Kidney (tissue), 14 donors: ENCODE data around the gene C17orf100. TPM values are rescaled to one million over a fixed set of nuclear protein-coding genes. Genes with fewer than 3 reads are reported as not detected.
A peak's percentile ranks its signal among the peaks of the same experiment; 100 is the strongest.

ENCODE experiments used
- DNase-seq, 5 donors: peaks; one replicate each; pipeline ENCODE4 v3.0.0-alpha.2; 2013 to 2020
- FAIRE-seq: peaks from 2 replicates; lab custom pipeline; 2012; peaks lifted over from hg19 to GRCh38; lab: Jason Lieb, UNC
- H3K27ac ChIP-seq, 2 donors: one replicate each; pipeline ENCODE4 v1.7.0; 2013; ENCODE audit warnings: low read depth in 2 of 2, low read length in 2 of 2, inconsistent platforms in 1 of 2
- H3K27me3 ChIP-seq: one replicate; pipeline ENCODE4 v1.7.1; 2013; ENCODE audit warnings: low read length, inconsistent platforms; ENCODE audit not compliant: control insufficient read depth, insufficient read depth
- H3K36me3 ChIP-seq, 3 donors: one replicate each; pipeline versions ENCODE4 v1.7.0 to v1.7.1; 2013; ENCODE audit warnings: low read length in 3 of 3, control low read depth in 1 of 3, inconsistent platforms in 1 of 3; ENCODE audit not compliant: insufficient read depth in 3 of 3, control insufficient read depth in 2 of 3
- H3K4me1 ChIP-seq, 3 donors: one replicate each; pipeline versions ENCODE4 v1.7.0 to v1.7.1; 2013; ENCODE audit warnings: low read length in 3 of 3, inconsistent platforms in 1 of 3, low read depth in 1 of 3; ENCODE audit not compliant: control insufficient read depth in 2 of 3, insufficient read depth in 2 of 3
- H3K4me3 ChIP-seq, 3 donors: one replicate each; pipeline versions ENCODE4 v1.7.0 to v1.8.1; 2013; ENCODE audit warnings: low read length in 3 of 3, control low read depth in 1 of 3, inconsistent platforms in 1 of 3
- H3K9ac ChIP-seq, 3 donors: one replicate each; pipeline versions ENCODE4 v1.7.0 to v1.7.1; 2013; ENCODE audit warnings: low read length in 3 of 3, control low read depth in 1 of 3, inconsistent platforms in 1 of 3
- H3K9me3 ChIP-seq, 3 donors: one replicate each; pipeline versions ENCODE4 v1.7.0 to v1.7.1; 2013; ENCODE audit warnings: low read length in 3 of 3, control low read depth in 1 of 3, inconsistent platforms in 1 of 3; ENCODE audit not compliant: control insufficient read depth in 2 of 3, insufficient read depth in 1 of 3
- CTCF ChIP-seq: IDR thresholded peaks from 3 replicates; pipeline ENCODE4 v1.5.1; 2012; ENCODE audit warnings: mild to moderate bottlenecking, moderate library complexity, borderline replicate concordance; ENCODE audit not compliant: insufficient read depth; ENCODE audit errors: extremely low read depth
- intact Hi-C: fragments of 100-400 bp; cut with DNase I; formaldehyde crosslinking; loops from one replicate; pipeline ENCODE4 v1.11.1; 2022
- polyA plus RNA-seq: library from polyadenylated mRNA; stranded (reverse); fragments of 350-450 nt; fragmentation: Illumina TruSeq; extraction: RNeasy Lipid Tissue Mini Kit (QIAGEN cat#74804); gene quantifications from one replicate; pipeline ENCODE4 v1.2.3, GENCODE V29; 2014; ENCODE audit warnings: low read depth, low replicate concordance; ENCODE audit not compliant: insufficient read depth
- total RNA-seq: library from RNA; stranded (reverse); fragmentation: NEBNext Ultra II Directional; extraction: Animal tissue kit (Norgen Biotek cat#: 25700); gene quantifications from one replicate; pipeline ENCODE4 v1.2.1, GENCODE V29; 2021
- donor health status: control.
- donor health status: control.
- donor health status: control.
- donor health status: control.
- donor health status: control.
- donor health status: DM: yes; HTN: yes; CAD: no.
- donor health status: Normal renal cell carcinoma (clear cell type).

The C17orf100 gene
- total and polyA plus RNA-seq, 2 donors from 2014 or later = 3.4 to 3.7 TPM

- H3K27me3 ChIP-seq = no peaks in the 10 kb centered on the region
- H3K9ac ChIP-seq = no peak overlapping the region
- intact Hi-C loops = no loop called here
- H3K4me3 ChIP-seq = no peak overlapping the region
- no peak for FAIRE-seq
- H3K27ac ChIP-seq = no peak overlapping the region
- TF ChIP-seq CTCF = no peak
- H3K9me3 ChIP-seq = no peaks in the 10 kb centered on the region
- peak in 1 of 5 donors; percentile 21 for DNase-seq
- H3K4me1 ChIP-seq = no peaks in the 10 kb centered on the region
- no peaks in the 10 kb centered on the region for H3K36me3 ChIP-seq
Observed at GRCh38 chr17:6683730-6684459, 32.3 kb downstream of the C17orf100 start.

GRCh38 chr17:6684460-6684783, 32.9 kb downstream of the C17orf100 start:
- Histone ChIP-seq H3K36me3 (no peaks in the 10 kb centered on the region), H3K4me1 (no peaks in the 10 kb centered on the region), H3K9ac (no peak overlapping the region), H3K9me3 (no peaks in the 10 kb centered on the region), H3K27me3 (no peaks in the 10 kb centered on the region), H3K4me3 (no peak overlapping the region), H3K27ac (no peak overlapping the region)
- TF ChIP-seq CTCF = no peak
- FAIRE-seq (no peak), DNase-seq (peak in 1 of 5 donors; percentile 15)
- intact Hi-C loops = no loop called here

- no peak for FAIRE-seq
Observed at GRCh38 chr17:6684881-6685767, 33.6 kb downstream of the C17orf100 start.

More at GRCh38 chr17:6684881-6685767, 33.6 kb downstream of the C17orf100 start:
- no peaks in the 10 kb centered on the region for H3K36me3 ChIP-seq
- H3K4me1 ChIP-seq = no peaks in the 10 kb centered on the region
- no peak overlapping the region for H3K4me3 ChIP-seq
- DNase-seq = peak in 1 of 5 donors; percentile 38
- intact Hi-C loops = no loop called here
- no peaks in the 10 kb centered on the region for H3K9me3 ChIP-seq
- TF ChIP-seq CTCF = no peak
- H3K27ac ChIP-seq = no peak overlapping the region
- H3K27me3 ChIP-seq = no peaks in the 10 kb centered on the region
- no peak overlapping the region for H3K9ac ChIP-seq
